GF-D8 (cell line): ENCODE data around the gene SLC19A1.

Experiments
- DNase-seq: peaks from one replicate; lab custom pipeline; 2025; lab: John Stamatoyannopoulos, UW

SLC19A1 gene

DNA sequence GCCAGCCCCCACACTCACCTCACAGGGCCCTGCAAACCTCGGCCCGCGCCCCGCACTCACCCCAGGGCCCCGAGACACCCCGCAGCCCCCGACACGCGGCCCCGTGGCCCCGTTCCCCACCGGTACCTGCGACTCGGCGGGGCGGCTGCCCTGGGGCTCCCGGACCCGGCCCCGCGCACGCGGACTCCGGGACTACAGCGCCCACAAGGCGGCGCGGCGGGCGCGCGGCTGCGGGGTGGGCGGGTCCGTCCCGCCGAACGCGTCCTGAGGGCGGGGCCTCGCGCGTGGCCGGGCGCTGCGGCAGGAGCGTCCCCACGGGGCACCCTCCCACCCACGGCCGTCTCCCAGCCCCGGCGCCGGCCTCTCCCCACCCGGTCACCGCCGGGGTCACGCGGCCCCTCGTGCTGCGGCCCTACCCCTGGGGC is at the start of gene SLC19A1:
Gene SLC19A1 (minus strand): TSS at position 199 of the 425 bp plus-strand sequence. CDS start 4,481 bp downstream, outside the sequence.
- no peak for DNase-seq

DNA sequence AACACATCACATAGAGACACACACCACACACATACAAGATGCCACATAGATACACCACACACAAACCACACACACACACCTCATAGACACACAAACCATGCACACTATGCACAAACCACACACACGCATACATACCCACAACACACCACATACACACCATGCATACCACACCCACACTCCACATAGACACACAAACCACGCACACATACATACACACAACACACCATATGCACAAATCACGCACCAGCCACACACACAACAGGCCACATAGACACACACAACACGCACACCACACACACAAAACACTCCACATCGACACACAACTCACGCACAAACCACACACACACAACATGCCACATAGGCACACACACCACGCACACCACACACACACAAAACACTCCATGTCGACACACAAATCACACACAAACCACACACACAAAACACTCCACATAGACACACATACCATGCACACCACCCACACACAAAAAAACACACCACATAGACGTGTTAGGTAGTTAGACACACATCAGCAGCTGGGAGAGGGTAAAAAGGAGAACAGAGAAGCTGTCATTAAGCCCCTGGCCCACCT is 49.5 kb upstream of the SLC19A1 start:
- DNase-seq, result no peak

DNA sequence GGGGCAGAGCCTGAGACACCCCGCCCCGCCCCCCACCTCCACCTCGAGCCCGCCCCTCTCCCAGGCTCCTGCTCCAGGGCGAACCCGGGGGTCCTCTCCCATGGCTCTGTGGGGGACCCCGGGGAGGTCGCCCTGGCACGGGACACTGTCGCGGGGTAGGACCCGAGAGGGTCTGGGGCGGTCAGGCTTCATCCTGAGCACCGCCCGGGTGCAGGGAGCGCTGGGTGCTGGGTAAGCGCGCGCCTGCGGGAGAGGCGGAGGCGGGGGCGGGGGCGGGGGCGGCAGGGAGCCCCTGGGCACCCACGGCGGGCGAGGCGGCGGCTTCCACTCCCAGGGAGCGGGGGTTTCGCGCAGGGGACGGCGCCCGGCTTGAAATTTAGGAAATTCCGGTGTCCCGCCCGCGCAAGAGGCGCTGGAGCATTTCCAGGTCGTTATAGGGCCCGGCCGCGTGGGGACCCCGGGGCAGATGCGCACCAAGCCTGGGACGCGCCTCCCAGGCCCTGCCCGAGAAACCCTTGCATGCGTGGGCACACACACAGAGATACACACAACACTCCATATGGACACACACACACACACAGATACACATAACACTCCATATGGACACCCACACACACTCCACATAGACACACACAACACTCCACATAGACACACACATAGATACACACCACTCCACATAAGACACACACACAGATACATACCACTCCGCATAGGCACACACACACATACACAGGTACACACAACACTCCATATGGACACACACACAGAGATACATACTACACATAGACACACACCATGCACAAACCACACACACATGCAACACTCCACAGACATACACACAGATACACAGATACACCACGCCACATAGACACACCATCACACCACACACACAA is 48.7 kb upstream of the SLC19A1 start:
- peak; percentile 6 for DNase-seq

DNA sequence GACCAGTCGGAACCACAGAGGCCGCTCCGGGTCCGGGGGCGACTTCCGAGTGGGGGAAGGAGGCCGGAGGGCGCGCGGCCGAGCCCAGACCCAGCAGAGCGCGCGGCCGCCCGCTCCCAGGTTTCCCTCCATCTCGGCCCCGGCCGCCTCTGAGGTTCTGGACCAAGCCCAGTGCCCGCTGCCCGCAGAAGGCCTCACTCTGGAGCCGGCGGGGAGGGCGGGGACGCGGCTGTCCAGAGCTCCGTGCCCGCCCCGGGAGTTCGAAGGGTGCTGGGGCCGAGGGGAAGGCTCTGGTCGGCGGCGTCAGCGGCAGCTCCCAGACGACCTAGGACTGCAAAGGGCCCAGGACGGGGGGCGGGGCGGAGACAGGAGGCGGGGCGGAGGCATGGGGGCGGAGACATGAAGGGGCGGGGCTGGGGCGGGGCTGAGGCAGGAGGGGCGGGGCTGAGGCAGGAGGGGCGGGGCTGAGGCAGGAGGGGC is 48.0 kb upstream of the SLC19A1 start:
- no peak for DNase-seq

DNA sequence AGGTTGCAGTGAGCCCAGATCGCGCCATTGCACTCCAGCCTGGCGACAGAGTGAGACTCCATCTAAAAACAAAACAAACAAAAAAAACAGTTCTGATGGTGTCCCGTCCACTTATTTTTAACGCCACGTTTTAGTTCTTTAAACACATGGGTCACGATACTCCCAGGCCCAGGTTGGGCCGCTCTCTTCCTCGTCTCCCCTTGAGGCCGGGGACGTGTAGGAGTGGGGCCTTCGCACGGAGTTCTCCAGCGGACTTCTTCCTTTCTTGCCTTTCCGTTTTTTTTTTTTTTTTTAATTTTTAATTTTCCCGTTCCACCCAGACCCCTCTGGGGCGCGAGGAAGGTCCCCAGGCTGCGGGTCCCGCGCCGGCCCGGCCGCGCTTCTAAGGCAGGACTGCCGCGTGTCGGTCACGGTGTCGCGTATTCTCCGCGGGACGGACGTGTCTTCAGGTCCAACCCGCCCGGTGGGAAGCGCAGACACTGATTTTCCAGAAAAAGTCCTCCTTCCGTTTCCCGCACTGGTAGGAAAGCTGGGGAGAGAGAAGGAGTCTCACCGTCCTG is 47.5 kb upstream of the SLC19A1 start:
- no peak for DNase-seq

DNA sequence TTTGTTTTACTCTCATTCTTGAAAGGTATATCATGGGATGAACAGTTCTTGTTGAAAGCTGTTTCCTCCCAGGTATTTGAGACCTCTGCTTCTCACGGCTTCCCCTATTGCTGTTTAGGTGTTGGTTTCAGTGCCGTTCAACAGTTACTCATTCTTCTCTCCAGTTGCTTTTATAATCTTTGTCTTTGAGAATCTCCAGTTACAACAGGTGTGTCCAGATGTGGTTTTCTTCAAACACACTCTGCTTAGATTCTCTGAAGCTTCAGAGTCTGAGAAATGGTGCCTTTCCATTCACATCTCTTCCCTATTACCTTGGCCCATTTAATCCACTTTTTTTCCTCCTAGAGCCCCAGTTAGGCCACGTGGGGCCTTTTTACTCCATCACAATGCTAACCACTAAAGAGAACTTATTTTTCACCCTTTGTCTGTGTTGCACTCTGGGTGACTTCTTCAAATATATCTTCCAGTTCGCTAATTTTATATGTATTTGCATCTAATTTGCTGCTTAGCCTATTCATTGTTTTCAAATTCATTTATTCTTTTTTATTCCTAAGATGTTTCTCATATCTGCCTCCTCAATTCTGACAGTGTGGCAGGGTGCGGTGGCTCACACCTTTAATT is 46.7 kb upstream of the SLC19A1 start:
- no peak for DNase-seq

DNA sequence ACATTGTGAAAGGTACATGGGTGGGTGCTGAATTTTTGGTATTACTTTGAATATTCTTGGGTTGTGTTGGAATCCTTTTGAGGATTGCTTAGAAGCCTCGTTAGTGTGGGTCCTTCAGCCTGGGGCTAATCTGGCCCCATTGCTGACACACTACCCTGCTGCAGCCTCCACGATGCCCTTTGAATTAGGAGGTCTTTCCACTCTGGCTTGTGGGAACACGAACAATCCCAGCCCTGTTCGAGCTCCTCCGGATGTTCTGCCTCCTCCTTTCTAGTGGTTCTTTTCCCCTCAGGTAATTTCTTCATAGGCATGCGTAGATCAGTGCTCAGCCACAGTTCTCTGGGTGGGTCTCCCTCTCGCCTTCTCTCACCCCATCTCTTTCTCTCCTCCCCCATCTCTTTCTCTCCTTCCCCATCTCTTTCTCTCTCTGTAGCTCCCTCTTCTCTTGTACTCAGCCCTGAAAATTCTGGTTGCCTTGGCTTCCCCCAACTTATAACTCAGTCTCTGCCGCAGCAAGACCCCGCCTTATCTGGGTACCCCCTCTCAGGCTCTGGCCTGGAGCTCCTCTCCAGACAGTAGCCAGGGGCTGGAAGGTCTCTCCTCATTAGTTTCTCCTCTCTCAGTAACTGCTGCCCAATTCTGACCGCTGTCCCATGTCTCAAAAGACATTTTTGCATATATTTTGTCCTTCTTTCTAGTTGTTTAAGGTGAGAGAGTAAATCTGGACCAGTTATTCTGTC is 46.0 kb upstream of the SLC19A1 start:
- DNase-seq, result no peak

DNA sequence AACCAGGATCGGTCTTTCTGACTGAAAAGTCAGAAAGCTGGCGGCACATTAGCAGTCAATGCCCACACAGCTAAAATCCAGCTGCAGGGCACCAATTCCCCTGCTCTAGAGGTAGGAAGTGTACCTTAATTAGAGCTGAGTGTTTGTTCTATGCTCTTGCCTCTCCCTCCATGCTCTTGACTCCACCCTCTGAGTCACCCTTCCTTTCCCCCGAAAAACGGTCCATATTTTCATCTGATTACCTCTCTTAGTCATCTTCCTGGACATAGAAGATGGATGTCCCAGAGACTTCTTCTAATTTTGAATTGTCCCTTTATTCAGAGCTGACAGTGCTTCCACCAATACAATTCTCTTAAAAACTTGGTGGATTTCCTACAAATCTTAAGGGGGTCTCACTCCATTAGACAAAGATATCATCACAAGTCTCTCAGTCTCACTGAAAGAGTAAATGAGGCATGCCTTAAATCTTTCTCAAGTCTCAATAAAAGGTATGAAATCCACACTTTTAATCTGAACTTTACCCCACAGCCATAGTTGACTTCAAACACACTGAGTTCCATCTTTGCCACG is 44.1 kb upstream of the SLC19A1 start:
- DNase-seq, result no peak

DNA sequence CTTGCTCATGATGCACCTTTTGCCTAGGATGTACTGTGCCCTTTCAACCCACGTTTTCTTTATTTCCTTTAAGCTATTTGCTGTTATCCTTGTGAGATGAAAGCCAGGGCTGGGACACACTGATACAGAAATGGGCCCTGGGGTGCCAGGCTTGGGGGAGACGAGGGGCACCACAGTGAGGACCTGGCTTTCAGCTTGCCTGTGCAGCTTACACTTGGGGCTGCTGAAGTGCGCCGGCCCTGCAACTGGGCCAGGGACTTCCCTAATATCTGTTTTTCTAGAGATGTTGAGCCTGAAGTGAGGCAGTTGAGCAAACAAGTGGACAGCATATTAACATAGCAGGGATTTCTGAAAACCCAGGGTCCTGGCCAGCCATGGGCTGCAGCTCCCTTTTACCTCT is 42.5 kb upstream of the SLC19A1 start:
- DNase-seq, result no peak

DNA sequence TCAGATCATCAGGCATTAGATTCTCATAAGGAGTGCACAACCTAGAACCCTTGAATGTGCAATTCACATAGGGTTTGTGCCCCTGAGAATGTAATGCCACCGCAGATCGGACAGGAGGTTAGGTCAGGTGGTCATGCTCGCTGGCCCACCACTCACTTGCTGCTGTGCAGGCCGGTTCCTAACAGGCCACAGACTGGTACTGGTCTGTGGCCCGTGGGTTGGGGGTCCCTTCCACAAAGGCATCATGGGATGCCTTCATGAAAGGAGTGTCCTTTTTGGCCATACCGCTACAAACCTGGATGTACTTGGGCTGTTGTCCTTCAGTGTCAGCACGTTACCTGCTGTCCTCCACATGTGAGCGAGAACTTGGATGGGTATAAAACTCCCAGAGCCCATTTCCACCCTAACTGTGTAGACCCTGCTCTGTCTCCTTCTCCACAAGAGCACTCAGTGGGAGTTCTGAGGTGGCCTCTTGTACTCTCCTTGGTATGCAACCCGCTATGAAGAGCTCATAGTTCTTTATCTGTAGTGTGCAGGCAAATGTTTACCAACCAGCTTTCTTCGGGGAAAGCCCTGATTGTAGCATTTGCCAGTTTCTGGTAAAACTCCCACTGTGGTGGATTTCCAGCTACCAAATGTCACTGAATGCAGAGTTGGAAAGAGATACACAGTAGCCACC is 41.7 kb upstream of the SLC19A1 start:
- DNase-seq, result no peak

DNA sequence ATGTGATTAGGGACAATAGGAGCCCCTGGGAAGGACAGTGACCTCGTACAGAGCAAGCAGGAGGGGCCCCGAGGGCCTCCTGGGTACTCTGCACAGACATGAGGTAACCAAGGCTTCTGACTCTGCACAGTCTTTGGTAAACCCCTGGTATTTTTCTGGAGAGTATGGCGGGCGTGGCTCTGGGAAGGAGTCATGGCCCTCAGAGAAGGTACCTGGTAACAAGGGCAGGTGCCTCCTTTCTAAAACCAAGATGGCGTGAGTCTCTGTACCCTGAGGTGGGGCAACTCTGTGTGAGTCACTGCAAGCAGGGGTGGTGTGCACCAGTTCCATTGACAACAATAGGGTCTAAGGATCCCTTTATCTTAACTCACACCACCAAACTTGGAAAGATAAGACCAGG is 39.9 kb upstream of the SLC19A1 start:
- no peak for DNase-seq

DNA sequence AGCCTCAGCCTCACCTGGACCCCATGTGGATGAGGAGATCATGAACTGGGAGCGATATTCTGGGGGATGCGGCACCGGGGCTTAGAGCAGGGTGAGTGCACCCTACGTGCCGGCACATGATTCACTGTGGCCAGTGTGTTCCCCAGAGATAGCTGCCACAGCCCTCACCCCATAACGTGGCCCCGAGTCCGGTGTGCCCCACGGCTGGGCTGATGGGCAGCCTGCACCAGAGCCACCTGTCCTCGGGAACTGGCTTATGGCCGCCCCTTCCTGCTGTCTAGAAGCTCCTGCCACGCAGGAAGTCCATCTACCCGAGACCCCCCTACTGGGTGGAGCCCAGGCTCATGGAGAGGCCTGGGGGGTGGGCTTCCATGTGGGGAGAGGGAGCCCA is 39.1 kb upstream of the SLC19A1 start:
- DNase-seq, result no peak

DNA sequence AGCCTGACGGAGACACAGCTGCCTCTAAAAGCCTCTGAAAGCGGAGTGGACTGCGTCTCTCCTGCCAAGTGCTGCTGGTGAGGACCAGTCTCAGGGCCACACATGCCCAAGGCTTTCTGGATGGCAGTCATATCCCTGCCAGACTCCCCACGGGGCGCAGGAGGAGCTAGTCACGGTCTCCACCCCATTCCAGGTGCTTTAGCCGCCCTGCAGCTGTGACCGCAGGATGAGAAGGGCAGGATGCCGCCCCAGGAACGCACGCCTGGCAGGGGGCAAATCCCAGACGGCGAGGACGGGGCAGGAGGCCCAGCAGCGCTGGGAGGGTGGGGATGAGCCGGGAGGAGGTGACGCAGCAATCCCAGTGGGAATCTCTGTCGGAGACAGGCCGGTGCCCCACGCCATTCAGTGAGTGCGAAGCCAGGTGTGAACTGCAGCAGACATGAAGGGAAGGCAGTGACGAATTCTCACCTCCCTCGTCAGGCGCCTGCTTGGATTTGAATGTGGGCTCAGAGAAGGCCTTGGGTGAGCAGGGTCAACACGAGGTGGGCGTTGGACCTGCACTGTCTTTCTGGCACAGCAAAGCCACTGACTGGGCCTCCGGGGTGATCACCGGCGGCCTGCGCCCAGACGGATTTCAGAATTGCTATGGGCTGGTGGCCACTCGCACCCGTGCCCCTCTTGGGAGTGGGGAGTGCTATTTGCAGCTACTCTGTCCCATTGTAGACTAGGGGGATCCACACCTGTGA is 38.5 kb upstream of the SLC19A1 start:
- no peak for DNase-seq

DNA sequence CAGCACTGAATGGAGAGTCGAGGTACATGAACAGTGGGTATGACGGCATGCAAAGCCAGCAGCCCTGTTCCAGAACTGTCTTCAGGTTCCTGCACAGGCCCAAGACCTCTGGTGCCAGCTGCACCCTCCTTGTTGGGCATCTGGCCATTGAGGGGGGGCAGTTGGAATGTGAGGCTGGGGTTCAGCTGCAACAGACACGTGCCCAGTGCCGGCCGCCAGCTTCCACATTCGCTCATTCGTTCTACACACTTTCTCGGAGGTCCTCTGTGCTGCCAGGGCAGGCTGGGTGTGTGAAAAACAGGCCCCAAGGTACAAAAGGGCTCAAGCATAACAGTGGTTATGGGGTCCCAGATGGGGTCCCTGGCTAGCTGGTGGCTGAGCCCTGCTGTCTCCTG is 37.9 kb upstream of the SLC19A1 start:
- no peak for DNase-seq

DNA sequence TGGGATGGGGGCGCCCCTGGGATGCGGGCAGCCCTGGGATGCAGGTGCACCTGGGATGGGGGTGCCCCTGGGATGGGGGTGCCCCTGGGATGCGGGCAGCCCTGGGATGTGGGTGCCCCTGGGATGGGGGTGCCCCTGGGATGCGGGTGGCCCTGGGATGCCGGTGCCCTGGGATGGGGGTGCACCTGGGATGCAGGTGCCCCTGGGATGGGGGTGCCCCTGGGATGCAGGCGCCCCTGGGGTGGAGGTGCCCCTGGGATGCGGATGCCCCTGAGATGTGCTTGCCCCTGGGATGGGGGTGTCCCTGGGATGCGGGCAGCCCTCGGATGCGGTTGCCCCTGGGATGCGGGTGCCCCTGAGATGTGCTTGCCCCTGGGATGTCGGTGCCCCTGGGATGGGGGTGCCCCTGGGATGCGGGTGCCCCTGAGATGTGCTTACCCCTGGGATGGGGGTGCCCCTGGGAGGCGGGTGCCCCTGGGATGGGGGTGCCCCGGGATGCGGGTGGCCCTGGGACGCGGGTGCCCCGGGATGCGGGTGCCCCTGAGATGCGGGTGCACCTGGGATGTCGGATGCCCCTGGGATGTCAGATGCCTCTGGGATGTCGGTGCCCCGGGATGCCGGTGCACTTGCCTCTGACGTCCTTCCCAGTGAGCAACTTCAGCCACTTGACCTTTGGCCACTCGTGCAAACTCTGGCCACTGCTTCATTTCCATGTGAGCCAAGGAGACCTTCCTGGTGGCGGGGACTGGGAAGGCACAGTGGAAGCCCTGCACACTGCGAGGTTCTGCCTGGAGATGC is 37.3 kb upstream of the SLC19A1 start:
- no peak for DNase-seq

DNA sequence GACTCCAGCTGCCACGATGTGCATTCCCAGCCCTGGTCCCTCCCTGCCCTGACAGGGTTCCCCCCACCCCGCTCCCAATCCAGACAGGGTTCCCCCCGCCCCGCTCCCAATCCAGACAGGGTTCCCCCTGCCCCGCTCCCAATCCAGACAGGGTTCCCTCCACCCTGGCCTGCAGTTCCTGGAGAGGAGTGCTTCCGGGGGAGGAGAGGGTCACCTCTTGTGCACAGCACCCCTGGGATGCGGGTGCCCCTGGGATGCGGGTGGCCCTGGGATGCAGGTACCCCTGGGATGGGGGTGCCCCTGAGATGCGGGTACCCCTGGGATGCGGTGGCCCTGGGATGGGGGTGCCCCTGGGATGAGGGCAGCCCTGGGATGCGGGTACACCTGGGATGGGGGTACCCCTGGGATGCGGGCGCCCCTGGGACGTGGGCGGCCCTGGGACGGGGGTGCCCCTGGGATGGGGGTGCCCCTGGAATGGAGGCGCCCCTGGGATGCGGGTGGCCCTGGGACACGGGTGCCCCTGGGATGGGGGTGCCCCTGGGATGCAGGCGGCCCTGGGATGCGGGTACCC is 36.7 kb upstream of the SLC19A1 start:
- DNase-seq, result no peak

DNA sequence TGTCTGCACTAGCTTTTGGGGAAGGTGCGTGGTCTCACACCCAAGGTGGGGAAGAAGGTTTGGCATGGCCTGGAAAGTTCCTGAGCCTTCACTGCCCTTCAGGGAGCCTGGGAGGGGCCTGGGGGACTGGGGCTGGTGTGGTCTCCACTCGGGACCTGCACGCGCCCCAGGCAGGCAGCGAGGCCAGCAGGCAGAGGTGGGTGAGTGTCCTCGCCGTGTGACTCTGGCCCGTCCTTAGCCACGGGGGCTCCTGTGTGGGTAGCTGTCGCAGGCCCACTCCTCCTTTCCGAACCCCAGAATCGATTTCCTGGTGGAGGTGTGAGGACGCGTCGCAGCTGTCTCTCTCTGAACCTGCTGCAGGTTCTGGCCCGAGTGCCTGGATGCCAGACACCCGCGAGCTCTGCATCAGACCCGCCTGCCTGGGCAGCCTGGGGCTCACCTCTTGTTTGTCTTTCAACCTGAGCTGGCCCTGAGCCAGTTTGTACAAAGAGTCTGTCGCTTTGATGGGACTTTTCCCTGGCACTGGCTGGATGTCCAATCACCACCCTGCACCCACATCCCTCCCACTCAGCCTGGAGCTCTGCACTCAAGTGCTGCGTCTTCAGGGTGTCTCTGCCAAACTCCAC is 36.0 kb upstream of the SLC19A1 start:
- DNase-seq, result no peak

DNA sequence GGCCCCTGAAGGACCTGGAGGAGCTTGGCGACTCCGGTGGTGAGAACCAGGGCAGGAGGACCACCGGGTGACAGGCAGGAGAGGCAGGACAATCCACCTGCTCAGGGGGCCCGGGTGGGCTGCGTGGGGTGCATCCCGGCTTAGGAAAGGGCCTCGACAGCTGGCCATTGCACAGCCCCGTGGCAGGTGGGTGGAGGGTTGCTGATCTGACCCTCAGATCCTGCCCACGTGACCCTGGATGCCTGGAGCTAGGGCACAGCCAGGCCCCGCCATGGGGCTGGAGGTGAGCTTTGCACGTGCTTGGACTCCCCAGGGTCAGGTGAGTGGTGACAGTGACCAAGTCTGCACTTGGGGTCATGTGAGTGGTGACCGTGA is 35.5 kb upstream of the SLC19A1 start:
- DNase-seq, result no peak
